NB4 (cell line): ENCODE data around the gene TFAP2A.
A peak's percentile ranks its signal among the peaks of the same experiment; 100 is the strongest.

Experiments used
- DNase-seq: peaks from one replicate; pipeline ENCODE4 v3.0.0; 2010; ENCODE audit warnings: low read depth
- H3K4me3 ChIP-seq: one replicate; pipeline ENCODE4 v1.5.1; 2011; ENCODE audit warnings: mild to moderate bottlenecking, low read depth, low read length, moderate library complexity
- MYC ChIP-seq: IDR thresholded peaks from 2 replicates; pipeline ENCODE4 v1.6.1; 2011; ENCODE audit warnings: low read depth, low read length
- POLR2A ChIP-seq: IDR thresholded peaks from 2 replicates; pipeline ENCODE4 v1.6.1; 2011; ENCODE audit warnings: mild to moderate bottlenecking; ENCODE audit not compliant: insufficient read length; ENCODE audit errors: extremely low read depth
- TF ChIP-seq, protein P1 (sequence below): IDR thresholded peaks from 2 replicates; pipeline ENCODE4 v1.6.1; 2011; ENCODE audit warnings: low read depth, low read length
- TF ChIP-seq, protein P2 (sequence below): IDR thresholded peaks from one replicate; pipeline ENCODE4 v1.5.1; 2012; ENCODE audit warnings: low read depth, low read length

TFAP2A gene

DNA sequence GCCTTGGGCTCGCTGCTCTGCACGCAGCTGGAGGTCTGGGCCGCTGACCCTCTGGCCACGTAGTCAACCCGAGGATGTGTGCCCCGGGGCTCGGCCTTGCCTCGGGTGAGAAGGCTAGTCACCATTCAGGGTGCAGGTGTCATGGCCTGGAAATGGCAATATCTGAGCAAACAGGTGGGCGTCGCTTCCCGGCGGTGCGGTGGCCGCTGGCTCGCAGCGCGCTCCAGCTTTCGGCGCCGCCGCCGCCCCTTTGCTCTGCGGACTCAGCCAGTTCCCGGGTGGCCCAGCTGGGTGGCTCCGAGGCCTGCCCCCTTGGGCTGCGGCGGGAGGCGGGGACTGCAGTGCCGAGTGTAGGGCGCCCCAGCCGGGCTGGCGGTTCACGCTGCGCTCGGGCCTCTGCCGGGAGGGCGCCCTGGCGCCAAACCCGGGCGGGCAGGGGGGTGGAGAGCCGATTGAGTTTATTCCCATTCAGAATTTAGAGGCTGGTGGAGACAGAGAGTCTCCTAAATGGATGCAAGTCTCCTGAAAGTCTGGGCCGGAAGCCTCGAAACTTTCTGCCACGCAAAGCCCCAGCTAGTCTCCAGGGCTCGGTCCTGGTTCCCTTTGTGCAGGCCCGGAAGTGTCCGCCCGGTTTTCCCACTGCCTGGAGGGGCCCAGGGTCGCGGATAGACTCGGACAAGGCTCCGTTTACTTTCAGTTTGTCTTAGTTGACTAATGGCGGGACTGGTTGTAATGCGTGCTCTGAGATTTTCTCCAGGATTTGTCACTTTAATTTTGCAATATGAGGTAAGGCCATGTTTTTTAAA, 11.3 kb upstream of the TFAP2A start:
- peak; percentile 87 for DNase-seq
- TF ChIP-seq MYC: no peak
- peak; percentile 35 for TF ChIP-seq POLR2A
- TF ChIP-seq, protein P1, sequence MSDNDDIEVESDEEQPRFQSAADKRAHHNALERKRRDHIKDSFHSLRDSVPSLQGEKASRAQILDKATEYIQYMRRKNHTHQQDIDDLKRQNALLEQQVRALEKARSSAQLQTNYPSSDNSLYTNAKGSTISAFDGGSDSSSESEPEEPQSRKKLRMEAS: no peak
- TF ChIP-seq, protein P2, sequence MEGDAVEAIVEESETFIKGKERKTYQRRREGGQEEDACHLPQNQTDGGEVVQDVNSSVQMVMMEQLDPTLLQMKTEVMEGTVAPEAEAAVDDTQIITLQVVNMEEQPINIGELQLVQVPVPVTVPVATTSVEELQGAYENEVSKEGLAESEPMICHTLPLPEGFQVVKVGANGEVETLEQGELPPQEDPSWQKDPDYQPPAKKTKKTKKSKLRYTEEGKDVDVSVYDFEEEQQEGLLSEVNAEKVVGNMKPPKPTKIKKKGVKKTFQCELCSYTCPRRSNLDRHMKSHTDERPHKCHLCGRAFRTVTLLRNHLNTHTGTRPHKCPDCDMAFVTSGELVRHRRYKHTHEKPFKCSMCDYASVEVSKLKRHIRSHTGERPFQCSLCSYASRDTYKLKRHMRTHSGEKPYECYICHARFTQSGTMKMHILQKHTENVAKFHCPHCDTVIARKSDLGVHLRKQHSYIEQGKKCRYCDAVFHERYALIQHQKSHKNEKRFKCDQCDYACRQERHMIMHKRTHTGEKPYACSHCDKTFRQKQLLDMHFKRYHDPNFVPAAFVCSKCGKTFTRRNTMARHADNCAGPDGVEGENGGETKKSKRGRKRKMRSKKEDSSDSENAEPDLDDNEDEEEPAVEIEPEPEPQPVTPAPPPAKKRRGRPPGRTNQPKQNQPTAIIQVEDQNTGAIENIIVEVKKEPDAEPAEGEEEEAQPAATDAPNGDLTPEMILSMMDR: peak; percentile 29
- peak overlapping the region; percentile 63 for H3K4me3 ChIP-seq

DNA sequence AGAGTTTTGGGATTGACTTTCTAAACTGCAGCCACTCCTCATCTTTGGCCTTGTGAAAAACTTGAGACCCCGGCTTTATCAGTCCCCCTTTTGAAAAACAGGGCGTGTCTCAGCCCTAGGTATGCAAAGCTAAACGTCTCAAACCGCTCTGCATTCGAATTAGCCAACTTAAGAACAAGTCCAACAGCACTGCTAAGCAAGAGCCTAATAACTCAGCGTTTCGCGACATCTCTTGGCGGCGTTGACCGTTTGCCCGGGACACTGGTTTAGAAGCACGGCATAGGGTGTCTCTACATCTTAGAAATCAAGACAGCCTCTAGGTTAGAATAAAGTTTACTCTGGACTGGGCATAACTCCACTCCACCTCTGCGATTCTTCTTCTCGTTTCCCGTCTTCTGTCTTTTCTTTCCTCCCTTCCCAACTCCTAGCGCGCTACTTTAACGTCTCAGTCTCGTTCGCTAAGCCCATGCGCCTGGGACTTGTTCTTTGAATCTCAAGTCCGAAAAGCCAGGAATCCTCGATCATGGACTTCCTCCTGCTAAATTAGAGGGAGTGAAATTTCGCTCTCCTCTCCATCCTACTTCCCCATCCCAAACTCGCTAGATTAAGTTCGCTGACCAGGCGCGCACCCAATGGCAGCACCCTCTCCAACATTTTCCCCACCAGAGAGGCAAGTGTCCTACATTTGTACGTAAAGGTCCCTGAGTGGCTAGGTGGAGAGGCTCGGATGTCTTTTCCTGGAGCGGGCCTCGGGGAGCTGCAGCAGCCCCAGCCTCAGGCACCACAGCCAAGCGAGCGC, 10.5 kb upstream of the TFAP2A start:
- TF ChIP-seq, protein P2: no peak
- TF ChIP-seq MYC: no peak
- TF ChIP-seq, protein P1: no peak
- TF ChIP-seq POLR2A: no peak
- H3K4me3 ChIP-seq: no peak overlapping the region
- DNase-seq: no peak

DNA sequence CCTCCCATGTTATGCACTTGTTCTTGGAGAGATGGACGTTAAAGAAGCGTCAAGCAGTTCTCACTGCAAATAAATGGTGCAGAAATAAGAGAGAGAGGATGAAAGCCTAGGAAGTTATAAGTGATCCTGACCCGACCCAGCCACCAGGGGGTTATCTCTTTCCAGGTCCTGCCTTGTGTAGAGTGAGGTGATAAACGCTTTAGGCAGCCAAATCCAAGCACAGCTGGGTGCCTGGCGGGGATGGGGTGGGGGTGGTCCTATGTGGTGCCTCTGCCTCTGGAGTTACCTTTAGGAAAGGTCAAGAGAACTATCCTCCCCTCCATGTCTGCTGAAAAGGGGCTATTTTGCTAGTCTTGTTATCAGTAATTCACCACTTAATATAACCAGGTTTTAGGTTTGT, 9.2 kb upstream of the TFAP2A start:
- no peak overlapping the region for H3K4me3 ChIP-seq
- DNase-seq: peak; percentile 47
- TF ChIP-seq, protein P2: peak; percentile 30
- TF ChIP-seq MYC: no peak

DNA sequence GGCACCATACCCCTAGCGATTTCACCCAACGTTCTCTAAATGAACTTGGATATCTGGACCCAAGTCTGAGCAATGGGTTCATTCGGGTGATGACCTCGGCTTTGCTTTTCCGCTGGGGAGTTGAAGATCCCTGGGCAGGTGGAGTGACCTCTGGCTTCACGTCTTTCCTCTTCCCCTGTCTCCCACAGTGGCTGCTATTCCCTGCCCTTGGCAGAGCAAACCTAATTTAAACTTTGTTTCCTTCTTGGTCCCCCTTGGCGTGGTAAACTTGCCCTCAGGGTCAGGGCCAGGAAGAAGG, 7.8 kb upstream of the TFAP2A start:
- H3K4me3 ChIP-seq: no peak overlapping the region
- TF ChIP-seq POLR2A: no peak
- TF ChIP-seq MYC: no peak
- TF ChIP-seq, protein P2: no peak
- TF ChIP-seq, protein P1: no peak
- no peak for DNase-seq

DNA sequence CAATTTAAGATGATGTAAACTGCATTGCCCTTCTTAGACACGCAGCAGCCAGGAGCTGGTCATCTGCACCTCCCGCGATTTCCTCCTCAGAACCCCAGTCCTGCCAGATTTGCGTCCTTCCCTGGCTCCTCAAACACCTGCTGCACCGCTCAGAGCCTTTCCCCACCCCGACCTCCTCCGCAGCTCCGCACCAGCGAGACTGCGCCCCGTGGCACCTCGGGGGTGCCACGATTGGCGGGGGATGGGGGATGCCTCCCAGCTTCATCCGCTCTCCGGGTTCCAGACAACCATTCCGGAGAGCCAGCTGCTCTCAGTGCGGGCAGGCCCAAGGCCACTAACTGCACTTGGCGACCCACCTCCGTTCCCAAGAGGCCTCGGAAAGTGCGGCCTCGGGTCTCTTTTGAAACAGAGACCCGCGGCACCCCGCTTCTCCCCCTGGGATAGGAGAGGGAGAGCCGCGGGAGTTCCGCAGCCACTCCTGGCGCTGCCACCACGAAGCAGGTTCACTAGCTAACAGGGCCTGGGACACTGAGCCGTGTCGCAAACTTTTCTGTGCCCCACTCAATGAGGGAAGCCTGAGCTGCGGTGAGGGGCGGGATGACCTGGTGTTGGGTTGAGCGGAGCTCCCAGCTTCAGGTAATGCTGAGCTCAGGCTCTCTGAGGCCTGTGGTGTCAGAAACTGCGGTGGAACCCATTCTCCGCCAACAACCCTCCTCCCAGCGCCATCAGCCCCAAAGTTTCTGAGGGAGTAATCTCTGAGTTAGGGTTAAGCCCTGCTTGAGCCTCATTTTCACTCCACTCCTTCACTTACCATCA, 7.3 kb upstream of the TFAP2A start:
- no peak for DNase-seq
- TF ChIP-seq, protein P2: no peak
- TF ChIP-seq MYC: no peak
- no peak overlapping the region for H3K4me3 ChIP-seq
